ENCODE measurements around the gene SPRR2F.

SPRR2F gene

GRCh38 chr1:153100245-153100644, 13.1 kb downstream of the SPRR2F start:
- no peak for TF ChIP-seq CTCF (conservative IDR thresholded peaks at IDR 0.05; ENCODE audit: low read length)
- H3K4me3 ChIP-seq (ENCODE audit: low read length): no peak overlapping the region
- DNase-seq (ENCODE audit: low read depth): peak; percentile 4

- no peak for DNase-seq (ENCODE audit: low read depth)
Measured at GRCh38 chr1:153099461-153100045, 13.8 kb downstream of the SPRR2F start.

GRCh38 chr1:153095764-153096163, 17.6 kb downstream of the SPRR2F start:
- H3K4me3 ChIP-seq (ENCODE audit: low read length): no peak overlapping the region
- no peak for TF ChIP-seq CTCF (conservative IDR thresholded peaks at IDR 0.05; ENCODE audit: low read length)
- DNase-seq (ENCODE audit: low read depth): no peak

More at GRCh38 chr1:153099461-153100045, 13.8 kb downstream of the SPRR2F start:
- TF ChIP-seq CTCF (conservative IDR thresholded peaks at IDR 0.05; ENCODE audit: low read length): no peak
- no peak overlapping the region for H3K4me3 ChIP-seq (ENCODE audit: low read length)

GRCh38 chr1:153094426-153094825, 18.9 kb downstream of the SPRR2F start, which contains the start of gene SPRR2E:
SPRR2E (minus strand) TSS chr1:153094526; CDS start chr1:153093751, 775 bp downstream.
- TF ChIP-seq CTCF (conservative IDR thresholded peaks at IDR 0.05; ENCODE audit: low read length): no peak
- H3K4me3 ChIP-seq (ENCODE audit: low read length): no peak within 1 kb of the TSS
- no peak for DNase-seq (ENCODE audit: low read depth)

GRCh38 chr1:153087652-153088051, 25.7 kb downstream of the SPRR2F start:
- DNase-seq (ENCODE audit: low read depth): no peak
- no peak overlapping the region for H3K4me3 ChIP-seq (ENCODE audit: low read length)
- TF ChIP-seq CTCF (conservative IDR thresholded peaks at IDR 0.05; ENCODE audit: low read length): no peak

GRCh38 chr1:153081736-153082135, 31.6 kb downstream of the SPRR2F start:
- DNase-seq (ENCODE audit: low read depth): no peak
- no peak overlapping the region for H3K4me3 ChIP-seq (ENCODE audit: low read length)
- no peak for TF ChIP-seq CTCF (conservative IDR thresholded peaks at IDR 0.05; ENCODE audit: low read length)

Measured in AG10803 (cell line).